Ovary (tissue), 3 donors: Measurements from ENCODE around the gene HECW1.

Experiments
- EP300 ChIP-seq: sonication (generic); formaldehyde crosslinking; IDR thresholded peaks from one replicate; pipeline ENCODE4 v1.6.1; 2017; ENCODE audit warnings: antibody characterized with exemption
- POLR2A ChIP-seq: fragments of 450-650 bp; IDR thresholded peaks from one replicate; pipeline ENCODE4 v1.6.1; 2017; ENCODE audit warnings: antibody characterized with exemption, mild to moderate bottlenecking, moderate library complexity
- TF ChIP-seq, protein P1 (sequence below), 3 donors: fragments of 450-650 bp in 2 of 3; fragments of 200-600 bp in 1 of 3; IDR thresholded peaks; one replicate each; pipeline versions ENCODE4 v1.5.1 to v1.8.0; 2016 to 2022; ENCODE audit warnings: antibody characterized with exemption in 3 of 3, mild to moderate bottlenecking in 1 of 3
- donor health status: DM: no; HTN: no; CAD: no.

DNA sequence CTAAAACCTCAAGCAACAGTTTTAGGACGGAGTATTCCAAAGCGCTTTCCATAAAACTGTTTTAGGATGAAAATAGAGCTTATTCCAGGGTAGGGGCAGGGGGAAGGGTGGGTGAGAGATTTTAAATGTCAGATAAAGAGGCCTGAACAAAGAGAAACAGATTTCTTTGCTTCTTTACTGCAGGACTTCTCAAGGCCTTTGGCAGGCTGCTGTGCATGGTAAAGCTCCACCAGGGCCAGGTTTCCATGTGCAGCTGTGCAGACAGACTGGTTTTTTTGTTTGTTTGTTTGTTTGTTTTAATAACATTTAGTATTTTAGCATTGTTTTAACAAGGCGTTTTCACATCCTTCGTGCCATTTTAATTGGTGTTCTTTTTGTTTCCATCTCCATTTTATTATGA lies 26.3 kb downstream of the HECW1 start:
- TF ChIP-seq, protein P1, sequence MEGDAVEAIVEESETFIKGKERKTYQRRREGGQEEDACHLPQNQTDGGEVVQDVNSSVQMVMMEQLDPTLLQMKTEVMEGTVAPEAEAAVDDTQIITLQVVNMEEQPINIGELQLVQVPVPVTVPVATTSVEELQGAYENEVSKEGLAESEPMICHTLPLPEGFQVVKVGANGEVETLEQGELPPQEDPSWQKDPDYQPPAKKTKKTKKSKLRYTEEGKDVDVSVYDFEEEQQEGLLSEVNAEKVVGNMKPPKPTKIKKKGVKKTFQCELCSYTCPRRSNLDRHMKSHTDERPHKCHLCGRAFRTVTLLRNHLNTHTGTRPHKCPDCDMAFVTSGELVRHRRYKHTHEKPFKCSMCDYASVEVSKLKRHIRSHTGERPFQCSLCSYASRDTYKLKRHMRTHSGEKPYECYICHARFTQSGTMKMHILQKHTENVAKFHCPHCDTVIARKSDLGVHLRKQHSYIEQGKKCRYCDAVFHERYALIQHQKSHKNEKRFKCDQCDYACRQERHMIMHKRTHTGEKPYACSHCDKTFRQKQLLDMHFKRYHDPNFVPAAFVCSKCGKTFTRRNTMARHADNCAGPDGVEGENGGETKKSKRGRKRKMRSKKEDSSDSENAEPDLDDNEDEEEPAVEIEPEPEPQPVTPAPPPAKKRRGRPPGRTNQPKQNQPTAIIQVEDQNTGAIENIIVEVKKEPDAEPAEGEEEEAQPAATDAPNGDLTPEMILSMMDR (IDR thresholded peaks at IDR 0.05) = no peak
- no peak for TF ChIP-seq POLR2A
- TF ChIP-seq EP300 = no peak
